Sigmoid colon (tissue), 7 donors: ENCODE data around the gene CCNA2. TPM values are rescaled to one million over a fixed set of nuclear protein-coding genes. Genes with fewer than 3 reads are reported as not detected.

Experiments
- DNase-seq: peaks from one replicate; pipeline ENCODE4 v3.0.0-alpha.2; 2019
- H3K27ac ChIP-seq, 4 donors: fragments of 200-600 bp; sonication (generic); one replicate each; pipeline ENCODE4 v1.5.1; 2016 to 2019; ENCODE audit warnings: mild to moderate bottlenecking in 1 of 4
- H3K27me3 ChIP-seq, 3 donors: fragments of 200-600 bp; sonication (generic); one replicate each; pipeline ENCODE4 v1.5.1; 2019; ENCODE audit warnings: mild to moderate bottlenecking in 1 of 3
- H3K36me3 ChIP-seq, 4 donors: fragments of 200-600 bp; sonication (generic); one replicate each; pipeline ENCODE4 v1.5.1; 2016 to 2019
- H3K4me1 ChIP-seq, 4 donors: fragments of 200-600 bp; sonication (generic); one replicate each; pipeline ENCODE4 v1.5.1; 2017 to 2019
- H3K4me3 ChIP-seq, 4 donors: fragments of 200-600 bp; sonication (generic); one replicate each; pipeline ENCODE4 v1.5.1; 2017 to 2019; ENCODE audit warnings: mild to moderate bottlenecking in 2 of 4, moderate library complexity in 1 of 4
- H3K9me3 ChIP-seq, 4 donors: fragments of 200-600 bp in 3 of 4; sonication (generic) in 3 of 4; one replicate each; pipeline versions ENCODE4 v1.5.1 to v1.6.1; 2013 to 2019
- EP300 ChIP-seq, 4 donors: sonication (generic); formaldehyde crosslinking; IDR thresholded peaks; one replicate each; pipeline ENCODE4 v1.6.1; 2017; ENCODE audit warnings: antibody characterized with exemption in 4 of 4
- POLR2A ChIP-seq, 2 donors: fragments of 450-650 bp; IDR thresholded peaks; one replicate each; pipeline ENCODE4 v1.6.1; 2016; ENCODE audit warnings: antibody characterized with exemption in 2 of 2, mild to moderate bottlenecking in 2 of 2, moderate library complexity in 2 of 2
- POLR2AphosphoS5 ChIP-seq, 4 donors: sonication (generic); formaldehyde crosslinking; IDR thresholded peaks; one replicate each; pipeline ENCODE4 v1.6.1; 2017; ENCODE audit warnings: antibody characterized with exemption in 4 of 4
- WGBS, 2 donors: extraction: QIAGEN DNeasy Blood & Tissue Kit; methylation state at CpG; one replicate each; pipeline ENCODE4 v1.1.7; 2013; 5-methylcytosine and 5-hydroxymethylcytosine counted together
- intact Hi-C: fragments of 100-400 bp; cut with DNase I; formaldehyde crosslinking; loops from one replicate; pipeline ENCODE4 v1.15.1; 2023
- polyA plus RNA-seq, 3 donors: library from polyadenylated mRNA; stranded (reverse); fragments of 200-250 nt; gene quantifications; one replicate each; pipeline ENCODE4 v1.2.3, GENCODE V29; 2013
- total RNA-seq, 4 donors: library from RNA; depleted of rRNA; stranded (reverse); fragments of >200 nt; gene quantifications; one replicate each; pipeline ENCODE4 v1.1.0, GENCODE V29; 2016
- TF ChIP-seq, protein P1 (sequence below), 4 experiments: fragments of 450-650 bp in 3 of 4; fragments of 200-600 bp in 1 of 4; IDR thresholded peaks; one replicate each; pipeline ENCODE4 v1.5.1; 2016 to 2019; ENCODE audit warnings: antibody characterized with exemption in 4 of 4, mild to moderate bottlenecking in 3 of 4, moderate library complexity in 2 of 4
- donor health status: healthy with polysubstance abuse.
- donor health status: Bipolar disorder and iron deficiency.
- donor health status: healthy.

Gene CCNA2
- total and polyA plus RNA-seq, 7 donors: 2.1 to 22.8 (median 2.3) TPM

DNA sequence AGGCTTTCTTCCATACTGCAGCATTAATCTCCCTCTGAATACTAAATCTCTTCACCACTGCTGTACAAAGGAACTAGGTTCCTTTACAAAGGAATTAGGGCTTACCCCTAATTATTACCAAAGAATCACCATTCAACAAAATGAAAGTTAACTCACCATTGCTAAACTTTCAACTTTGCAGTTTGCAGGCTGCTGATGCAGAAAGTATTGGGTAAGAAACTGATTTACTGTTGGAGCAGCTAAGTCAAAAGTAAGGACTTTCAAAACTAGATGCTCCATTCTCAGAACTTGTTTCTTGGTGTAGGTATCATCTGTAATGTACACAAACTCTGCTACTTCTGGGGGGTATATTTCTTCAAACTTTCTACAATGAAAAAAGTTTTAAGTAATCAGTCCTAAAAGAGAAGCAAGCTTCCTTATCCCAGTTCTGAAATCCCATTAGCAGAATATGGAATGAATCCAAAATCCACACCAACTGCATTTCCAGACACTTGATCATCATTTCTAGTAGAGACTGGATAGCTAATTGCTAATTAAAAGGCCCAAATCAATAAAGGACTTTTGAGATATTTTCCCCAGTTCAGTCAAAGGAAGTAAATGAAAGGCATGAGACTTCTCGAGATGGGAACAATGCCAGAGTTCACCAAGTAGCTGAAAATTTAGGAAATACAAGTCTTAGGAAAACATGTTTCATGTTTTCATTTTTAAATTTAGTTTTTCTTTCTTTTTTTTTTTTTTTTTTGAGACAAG, 4.3 kb downstream of the CCNA2 start:
- peaks cover 4 to 55% (median 15%) of the 10 kb centered on the region in 4 donors for H3K36me3 ChIP-seq
- H3K4me1 ChIP-seq: peaks cover 0 to 12% (median 9%) of the 10 kb centered on the region in 4 donors
- H3K9me3 ChIP-seq: no peaks in the 10 kb centered on the region
- TF ChIP-seq EP300 (IDR thresholded peaks at IDR 0.05): no peak
- TF ChIP-seq, protein P1, sequence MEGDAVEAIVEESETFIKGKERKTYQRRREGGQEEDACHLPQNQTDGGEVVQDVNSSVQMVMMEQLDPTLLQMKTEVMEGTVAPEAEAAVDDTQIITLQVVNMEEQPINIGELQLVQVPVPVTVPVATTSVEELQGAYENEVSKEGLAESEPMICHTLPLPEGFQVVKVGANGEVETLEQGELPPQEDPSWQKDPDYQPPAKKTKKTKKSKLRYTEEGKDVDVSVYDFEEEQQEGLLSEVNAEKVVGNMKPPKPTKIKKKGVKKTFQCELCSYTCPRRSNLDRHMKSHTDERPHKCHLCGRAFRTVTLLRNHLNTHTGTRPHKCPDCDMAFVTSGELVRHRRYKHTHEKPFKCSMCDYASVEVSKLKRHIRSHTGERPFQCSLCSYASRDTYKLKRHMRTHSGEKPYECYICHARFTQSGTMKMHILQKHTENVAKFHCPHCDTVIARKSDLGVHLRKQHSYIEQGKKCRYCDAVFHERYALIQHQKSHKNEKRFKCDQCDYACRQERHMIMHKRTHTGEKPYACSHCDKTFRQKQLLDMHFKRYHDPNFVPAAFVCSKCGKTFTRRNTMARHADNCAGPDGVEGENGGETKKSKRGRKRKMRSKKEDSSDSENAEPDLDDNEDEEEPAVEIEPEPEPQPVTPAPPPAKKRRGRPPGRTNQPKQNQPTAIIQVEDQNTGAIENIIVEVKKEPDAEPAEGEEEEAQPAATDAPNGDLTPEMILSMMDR (IDR thresholded peaks at IDR 0.05): no peak
- intact Hi-C loops: no loop called here
- H3K27me3 ChIP-seq: no peaks in the 10 kb centered on the region
- no peak overlapping the region for H3K4me3 ChIP-seq
- H3K27ac ChIP-seq: no peak overlapping the region
- DNase-seq: no peak
- WGBS, 2 donors: 39 to 94% methylated on average over 1 of the region's 1 CpG

DNA sequence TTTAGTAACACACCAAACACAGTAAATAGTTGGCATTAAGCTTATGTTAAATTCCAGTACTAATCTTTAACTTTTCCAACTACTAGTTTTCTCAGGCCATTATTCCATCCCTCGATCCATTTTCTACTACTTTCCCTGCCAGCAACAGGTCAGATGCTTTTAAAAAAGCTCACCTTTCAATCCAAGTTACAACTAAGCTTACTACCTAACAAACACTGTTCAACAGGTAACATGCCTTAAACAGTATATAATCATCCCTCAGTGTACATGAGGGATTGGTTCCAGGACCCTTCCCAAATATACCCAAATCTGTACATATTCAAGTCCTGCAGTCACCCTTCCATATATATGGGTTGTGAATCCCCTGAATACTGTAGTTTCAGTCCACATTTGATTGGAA, 5.5 kb downstream of the CCNA2 start:
- 46 to 47% methylated on average over 1 of the region's 1 CpG for WGBS, 2 donors
- no peak for DNase-seq
- H3K36me3 ChIP-seq: peaks cover 4 to 66% (median 18%) of the 10 kb centered on the region in 4 donors
- no peak overlapping the region for H3K27ac ChIP-seq
- H3K4me3 ChIP-seq: no peak overlapping the region
- intact Hi-C loops: no loop called here
- H3K9me3 ChIP-seq: no peaks in the 10 kb centered on the region
- no peaks in the 10 kb centered on the region for H3K27me3 ChIP-seq
- no peak for TF ChIP-seq EP300 (IDR thresholded peaks at IDR 0.05)
- TF ChIP-seq POLR2A (IDR thresholded peaks at IDR 0.05): no peak
- TF ChIP-seq, protein P1 (IDR thresholded peaks at IDR 0.05): no peak
- no peak for TF ChIP-seq POLR2AphosphoS5 (IDR thresholded peaks at IDR 0.05)
- peaks cover 0 to 6% (median 5%) of the 10 kb centered on the region in 4 donors for H3K4me1 ChIP-seq

DNA sequence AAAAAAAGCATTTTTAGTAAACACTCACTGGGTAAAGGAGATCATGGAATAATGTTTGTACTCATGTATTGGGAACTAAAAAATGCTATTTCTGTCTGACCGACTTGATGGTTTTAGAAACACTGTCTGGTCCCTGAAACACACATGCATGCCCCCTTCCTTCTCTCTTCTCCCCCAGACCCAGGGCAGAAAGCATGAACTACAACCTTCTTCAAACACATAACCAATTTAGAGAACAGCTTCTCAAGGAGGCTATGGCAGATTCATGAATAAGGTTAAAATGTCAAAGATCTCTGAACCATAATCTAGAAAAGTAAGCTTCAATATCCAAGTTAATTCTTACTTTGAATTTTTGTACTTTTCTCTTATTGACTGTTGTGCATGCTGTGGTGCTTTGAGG, 6.0 kb downstream of the CCNA2 start:
- Histone ChIP-seq H3K27me3 (no peaks in the 10 kb centered on the region), H3K36me3 (peaks cover 4 to 72% (median 21%) of the 10 kb centered on the region in 4 donors), H3K4me3 (no peak overlapping the region), H3K27ac (no peak overlapping the region), H3K9me3 (no peaks in the 10 kb centered on the region), H3K4me1 (peaks cover 0 to under 1% (median under 1%) of the 10 kb centered on the region in 4 donors)
- WGBS, 2 donors: 86 to 91% methylated on average over 1 of the region's 1 CpG
- TF ChIP-seq EP300 (IDR thresholded peaks at IDR 0.05) (no peak), POLR2AphosphoS5 (IDR thresholded peaks at IDR 0.05) (no peak), POLR2A (IDR thresholded peaks at IDR 0.05) (no peak)
- TF ChIP-seq, protein P1 (IDR thresholded peaks at IDR 0.05): no peak
- intact Hi-C loops: no loop called here
- DNase-seq: no peak

DNA sequence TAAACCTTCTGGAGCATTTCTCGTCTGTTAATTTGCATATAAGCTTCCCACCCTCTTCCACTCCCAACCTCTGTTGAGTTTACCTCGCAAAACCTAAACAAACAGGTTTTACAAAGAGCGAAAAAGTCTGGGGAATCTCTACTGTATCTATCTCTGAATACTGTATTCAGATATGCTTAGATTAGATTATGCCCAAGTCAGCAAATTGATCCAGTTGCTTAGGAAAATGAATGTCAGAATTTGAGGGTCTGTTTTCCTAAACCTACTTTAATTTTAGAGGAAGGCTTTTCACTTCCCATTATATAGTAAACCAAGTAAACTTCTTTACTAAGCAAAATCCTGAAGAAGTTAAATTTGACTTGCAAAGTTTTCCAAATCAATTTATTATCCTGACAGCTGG, 6.7 kb downstream of the CCNA2 start:
- TF ChIP-seq EP300 (IDR thresholded peaks at IDR 0.05): no peak
- no peak for TF ChIP-seq POLR2AphosphoS5 (IDR thresholded peaks at IDR 0.05)
- intact Hi-C loops: no loop called here
- H3K27ac ChIP-seq: no peak overlapping the region
- peaks cover 4 to 78% (median 21%) of the 10 kb centered on the region in 4 donors for H3K36me3 ChIP-seq
- DNase-seq: no peak
- no peaks in the 10 kb centered on the region for H3K27me3 ChIP-seq
- H3K9me3 ChIP-seq: no peaks in the 10 kb centered on the region
- no peak overlapping the region for H3K4me3 ChIP-seq
- no peaks in the 10 kb centered on the region for H3K4me1 ChIP-seq
- WGBS, 2 donors: 79 to 83% methylated on average over 3 of the region's 3 CpGs

DNA sequence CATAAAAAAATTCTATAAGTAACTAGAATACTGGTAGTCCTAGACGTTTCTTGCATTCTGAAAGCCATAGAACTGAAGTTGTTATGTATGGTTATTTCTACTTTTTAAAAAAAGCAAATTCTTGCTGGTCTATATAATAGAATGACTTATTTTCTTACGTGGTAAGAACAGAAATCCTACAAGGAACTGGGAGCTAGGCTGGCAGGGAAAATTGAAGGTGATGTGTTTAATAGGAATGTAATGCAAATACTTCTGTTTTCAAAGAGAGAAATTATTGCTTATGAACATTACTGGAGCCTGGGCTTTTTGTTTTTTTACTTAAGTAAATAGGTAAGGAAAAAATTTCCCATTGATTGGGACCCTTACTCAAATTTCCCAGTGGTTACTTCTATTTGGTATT, 8.9 kb downstream of the CCNA2 start:
- DNase-seq: no peak
- Histone ChIP-seq H3K27ac (no peak overlapping the region), H3K27me3 (no peaks in the 10 kb centered on the region), H3K4me1 (no peaks in the 10 kb centered on the region), H3K36me3 (peaks cover 4 to 91% (median 38%) of the 10 kb centered on the region in 4 donors), H3K4me3 (no peak overlapping the region), H3K9me3 (no peaks in the 10 kb centered on the region)
- TF ChIP-seq EP300 (IDR thresholded peaks at IDR 0.05) (no peak), POLR2AphosphoS5 (IDR thresholded peaks at IDR 0.05) (no peak), POLR2A (IDR thresholded peaks at IDR 0.05) (no peak)
- TF ChIP-seq, protein P1 (IDR thresholded peaks at IDR 0.05): no peak
- WGBS, 2 donors: 90 to 92% methylated on average over 2 of the region's 2 CpGs
- intact Hi-C loops: no loop called here
